Measurements from ENCODE around the gene MAGI2. TPM values are rescaled to one million over a fixed set of nuclear protein-coding genes. Genes with fewer than 3 reads are reported as not detected.

The MAGI2 gene
- total and polyA plus RNA-seq, 8 donors = 1.3 to 4.0 (median 2.0) TPM

GRCh38 chr7:79240413-79240812 lies 213.1 kb downstream of the MAGI2 start:
- ATAC-seq = no peak
- intact Hi-C loops (cut with DNase I) = no loop called here
- 71 to 72% methylated on average over 2 of the region's 2 CpGs for WGBS, 2 donors

GRCh38 chr7:79236352-79237028 lies 217.0 kb downstream of the MAGI2 start:
- 55 to 60% methylated on average over 4 of the region's 4 CpGs for WGBS, 2 donors
- Histone ChIP-seq H3K27me3 (no peaks in the 10 kb centered on the region), H3K27ac (no peak overlapping the region), H3K36me3 (no peaks in the 10 kb centered on the region), H3K9me3 (no peaks in the 10 kb centered on the region), H3K4me3 (no peak overlapping the region), H3K4me1 (no peaks in the 10 kb centered on the region)
- ATAC-seq (no peak), DNase-seq (no peak), FAIRE-seq (no peak)
- intact Hi-C loops (cut with DNase I) = no loop called here
- TF ChIP-seq, protein P1, sequence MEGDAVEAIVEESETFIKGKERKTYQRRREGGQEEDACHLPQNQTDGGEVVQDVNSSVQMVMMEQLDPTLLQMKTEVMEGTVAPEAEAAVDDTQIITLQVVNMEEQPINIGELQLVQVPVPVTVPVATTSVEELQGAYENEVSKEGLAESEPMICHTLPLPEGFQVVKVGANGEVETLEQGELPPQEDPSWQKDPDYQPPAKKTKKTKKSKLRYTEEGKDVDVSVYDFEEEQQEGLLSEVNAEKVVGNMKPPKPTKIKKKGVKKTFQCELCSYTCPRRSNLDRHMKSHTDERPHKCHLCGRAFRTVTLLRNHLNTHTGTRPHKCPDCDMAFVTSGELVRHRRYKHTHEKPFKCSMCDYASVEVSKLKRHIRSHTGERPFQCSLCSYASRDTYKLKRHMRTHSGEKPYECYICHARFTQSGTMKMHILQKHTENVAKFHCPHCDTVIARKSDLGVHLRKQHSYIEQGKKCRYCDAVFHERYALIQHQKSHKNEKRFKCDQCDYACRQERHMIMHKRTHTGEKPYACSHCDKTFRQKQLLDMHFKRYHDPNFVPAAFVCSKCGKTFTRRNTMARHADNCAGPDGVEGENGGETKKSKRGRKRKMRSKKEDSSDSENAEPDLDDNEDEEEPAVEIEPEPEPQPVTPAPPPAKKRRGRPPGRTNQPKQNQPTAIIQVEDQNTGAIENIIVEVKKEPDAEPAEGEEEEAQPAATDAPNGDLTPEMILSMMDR (IDR thresholded peaks at IDR 0.05) = no peak

More at GRCh38 chr7:79240413-79240812, 213.1 kb downstream of the MAGI2 start:
- no peaks in the 10 kb centered on the region for H3K9me3 ChIP-seq
- H3K27me3 ChIP-seq = no peaks in the 10 kb centered on the region
- no peak for DNase-seq
- H3K27ac ChIP-seq = no peak overlapping the region
- no peak overlapping the region for H3K4me3 ChIP-seq
- TF ChIP-seq, protein P1 (IDR thresholded peaks at IDR 0.05) = no peak
- FAIRE-seq = no peak
- no peaks in the 10 kb centered on the region for H3K36me3 ChIP-seq
- H3K4me1 ChIP-seq = no peaks in the 10 kb centered on the region

DNA sequence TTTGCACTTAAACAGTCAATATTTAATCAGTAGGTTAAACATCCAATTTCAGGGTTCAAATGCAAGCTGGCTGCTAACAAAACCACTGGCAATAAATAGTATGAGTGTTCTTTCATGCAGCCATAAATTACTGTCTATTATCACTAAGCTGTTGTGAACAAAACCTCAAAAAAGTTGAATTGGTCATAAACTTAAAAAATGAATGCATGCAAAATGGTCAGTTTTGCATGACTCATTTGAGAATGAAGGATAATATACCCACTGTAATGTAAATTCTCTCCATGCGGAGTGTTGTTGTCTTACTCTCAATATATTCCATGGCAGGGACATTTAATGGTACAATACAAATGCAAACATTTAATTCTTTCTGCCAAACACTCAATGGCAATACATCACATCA lies 226.4 kb downstream of the MAGI2 start:
- TF ChIP-seq, protein P1 (IDR thresholded peaks at IDR 0.05) = no peak

DNA sequence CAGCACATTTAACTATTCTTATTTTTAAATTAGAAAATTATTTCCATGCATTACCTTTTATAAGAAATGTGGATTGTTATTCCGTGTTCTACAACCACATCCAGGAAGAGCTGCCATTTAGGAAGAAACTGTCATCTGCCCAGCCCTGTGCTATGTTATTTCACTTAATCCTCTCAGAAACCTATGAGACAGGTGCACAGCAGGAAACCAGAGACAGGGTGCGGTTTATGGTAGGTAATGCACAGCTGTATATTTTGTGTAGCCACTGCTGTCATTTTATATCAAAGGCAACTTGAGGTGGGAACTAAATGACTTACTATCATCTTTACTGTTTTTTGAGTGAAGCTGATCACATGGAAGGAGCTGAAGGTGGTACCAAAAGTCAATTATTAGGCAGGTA lies 232.3 kb downstream of the MAGI2 start:
- Histone ChIP-seq H3K36me3 (no peaks in the 10 kb centered on the region), H3K27me3 (no peaks in the 10 kb centered on the region), H3K4me3 (no peak overlapping the region), H3K27ac (no peak overlapping the region), H3K4me1 (no peaks in the 10 kb centered on the region), H3K9me3 (no peaks in the 10 kb centered on the region)
- WGBS, 2 donors = 56 to 73% methylated on average over 2 of the region's 2 CpGs
- intact Hi-C loops (cut with DNase I) = no loop called here
- ATAC-seq (no peak), FAIRE-seq (no peak), DNase-seq (no peak)
- TF ChIP-seq, protein P1 (IDR thresholded peaks at IDR 0.05) = no peak

More for the DNA sequence above, 226.4 kb downstream of the MAGI2 start:
- no peak for FAIRE-seq
- no peaks in the 10 kb centered on the region for H3K27me3 ChIP-seq
- no peak overlapping the region for H3K4me3 ChIP-seq
- DNase-seq = no peak
- no peaks in the 10 kb centered on the region for H3K9me3 ChIP-seq
- no peaks in the 10 kb centered on the region for H3K4me1 ChIP-seq
- no peak overlapping the region for H3K27ac ChIP-seq
- 59 to 74% methylated on average over 1 of the region's 1 CpG for WGBS, 2 donors
- H3K36me3 ChIP-seq = no peaks in the 10 kb centered on the region
- intact Hi-C loops (cut with DNase I) = no loop called here
- no peak for ATAC-seq

DNA sequence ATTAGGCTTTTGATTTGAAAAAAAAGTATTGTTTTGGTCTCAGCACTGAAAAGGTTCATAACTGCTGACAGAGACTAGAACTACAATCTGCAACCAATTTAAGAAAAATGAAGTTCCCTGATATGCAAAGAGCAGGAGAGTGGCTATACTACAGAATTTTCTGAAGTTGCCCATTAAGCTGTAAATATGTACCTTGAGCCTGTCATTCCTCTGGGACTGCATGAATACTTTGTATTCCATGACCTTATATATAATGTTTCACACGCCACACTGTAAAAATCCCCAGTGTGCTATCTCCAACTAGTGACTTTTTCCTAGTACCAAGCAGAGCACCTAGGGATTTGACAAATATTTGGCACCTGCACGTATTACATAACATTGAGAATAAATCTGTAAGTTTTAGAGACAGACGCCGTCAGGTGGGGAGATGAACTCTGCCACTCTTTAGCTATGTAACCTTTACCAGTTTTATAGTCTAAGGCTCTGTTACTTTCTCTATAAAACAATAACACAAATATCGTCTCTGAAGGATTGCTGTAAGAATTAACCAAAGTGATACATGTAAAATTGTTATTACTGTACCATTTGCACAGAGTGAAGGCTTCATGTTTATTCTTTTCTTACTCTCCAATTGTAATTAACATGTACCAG lies 235.4 kb downstream of the MAGI2 start:
- ATAC-seq (no peak), FAIRE-seq (no peak), DNase-seq (no peak)
- no peaks in the 10 kb centered on the region for H3K9me3 ChIP-seq
- TF ChIP-seq, protein P1 (IDR thresholded peaks at IDR 0.05) = no peak
- H3K27ac ChIP-seq = no peak overlapping the region
- no peaks in the 10 kb centered on the region for H3K36me3 ChIP-seq
- H3K4me1 ChIP-seq = no peaks in the 10 kb centered on the region
- intact Hi-C loops (cut with DNase I) = no loop called here
- no peaks in the 10 kb centered on the region for H3K27me3 ChIP-seq
- no peak overlapping the region for H3K4me3 ChIP-seq
- WGBS, 2 donors = 61 to 72% methylated on average over 5 of the region's 5 CpGs

All from pancreas (tissue), 10 donors.